Stimulated activated CD8-positive, alpha-beta memory T cell treated with anti-CD3 and anti-CD28 coated beads, Interleukin-4, amount 100 ng/mL, for 24 hours (primary cell): ENCODE results near the gene SEMA6B.

ENCODE experiments used
- DNase-seq: peaks from one replicate; pipeline ENCODE4 v3.0.0-alpha.2; 2020; ENCODE audit warnings: low read depth

The SEMA6B gene

DNA sequence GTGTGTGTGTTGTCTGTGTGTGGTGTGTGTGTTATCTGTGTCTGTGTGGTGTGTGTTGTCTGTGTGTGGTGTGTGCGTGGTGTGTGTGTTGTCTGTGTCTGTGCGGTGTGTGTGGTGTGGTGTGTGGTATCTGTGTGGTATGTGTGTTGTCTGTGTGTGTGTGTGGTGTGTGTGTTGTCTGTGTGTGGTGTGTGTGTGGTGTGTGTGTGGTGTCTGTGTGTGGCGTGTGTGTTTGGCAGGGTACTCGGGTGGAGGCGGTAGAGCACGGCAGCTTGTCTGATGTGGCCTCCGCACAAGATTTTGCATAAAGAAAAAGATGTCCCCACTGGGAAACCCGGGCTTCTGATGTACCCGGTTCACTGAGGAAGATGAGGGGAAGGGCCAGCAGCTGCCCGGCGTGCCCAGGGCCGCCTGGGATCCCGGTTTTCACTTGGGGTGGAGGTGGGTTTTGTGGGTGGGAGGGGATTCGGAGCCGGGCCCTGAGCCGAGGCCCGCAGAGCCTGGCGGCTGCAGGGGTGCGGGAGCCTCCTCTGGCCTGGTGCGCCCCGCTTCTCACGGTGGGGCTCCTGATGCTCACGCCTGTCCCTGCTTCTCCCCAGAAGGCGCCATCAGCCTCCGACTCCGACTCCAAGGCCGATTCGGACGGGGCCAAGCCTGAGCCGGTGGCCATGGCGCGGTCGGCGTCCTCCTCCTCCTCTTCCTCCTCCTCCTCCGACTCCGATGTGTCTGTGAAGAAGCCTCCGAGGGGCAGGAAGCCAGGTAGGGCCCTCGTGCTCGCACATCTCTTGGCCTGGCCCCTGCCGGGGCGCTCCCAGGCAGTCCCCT lies 66.2 kb downstream of the SEMA6B start:
- DNase-seq: no peak
